HG03066 (cell line): Measurements from ENCODE around the gene SSBP3.
"Not testable (repeated sequence)": the region's sequence is repeated elsewhere in the genome, so short reads cannot be mapped to it uniquely, and the experiment has no call there.

Source experiments
- ATAC-seq: cut with Tn5 transposase; IDR thresholded peaks from one replicate; pipeline ENCODE4 v1.9.1; 2021; ENCODE audit warnings: low read depth; ENCODE audit not compliant: unreplicated experiment

Gene SSBP3

DNA sequence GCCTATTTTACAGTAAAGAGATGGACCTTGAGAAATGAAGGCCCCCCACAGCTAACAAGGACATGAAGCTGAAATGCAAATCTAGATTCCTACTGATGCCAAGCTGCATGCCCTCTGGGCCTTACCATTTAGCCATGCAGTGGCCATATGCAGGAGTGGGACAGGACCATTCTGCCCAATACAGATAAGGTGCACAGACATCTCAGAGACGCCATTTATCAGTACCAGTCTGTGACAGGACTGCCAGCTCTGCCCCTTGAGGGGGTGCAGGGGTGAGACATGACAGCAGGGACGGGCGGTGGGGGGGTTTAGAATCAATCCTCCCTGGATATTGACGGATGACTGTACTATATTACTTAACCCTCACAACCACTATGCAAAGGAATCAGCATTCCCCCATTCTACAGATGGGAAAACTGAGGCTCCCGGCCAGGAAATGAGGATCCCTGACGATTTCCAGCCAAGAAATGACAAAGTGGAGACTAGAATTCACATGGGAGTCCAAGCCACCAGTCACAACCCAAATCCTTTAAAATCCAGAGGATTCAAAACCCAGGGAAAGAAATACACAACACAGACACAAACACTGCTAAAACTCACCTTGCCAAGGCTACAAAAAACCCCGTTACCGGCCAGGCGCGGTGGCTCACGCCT is 10.8 kb downstream of the SSBP3 start:
- ATAC-seq = no peak

DNA sequence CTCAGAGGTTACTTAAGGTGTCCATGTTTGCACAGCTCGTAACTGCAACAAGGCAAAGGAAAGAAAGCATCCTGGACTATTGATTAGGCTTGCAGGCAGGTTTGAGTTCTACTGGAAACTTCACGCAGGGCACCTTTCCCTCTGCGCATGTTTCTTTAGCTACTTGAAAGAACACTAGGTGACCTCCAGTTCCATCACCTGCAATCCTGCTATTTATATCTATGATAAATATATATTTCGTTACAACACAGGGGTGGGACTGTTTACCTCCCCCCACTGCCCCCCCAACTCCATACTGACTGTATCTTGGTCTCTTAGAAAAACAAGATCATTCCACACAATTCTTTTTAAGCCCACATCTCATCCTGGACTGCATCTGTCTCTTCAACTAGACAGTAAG is 12.1 kb downstream of the SSBP3 start:
- ATAC-seq = no peak

DNA sequence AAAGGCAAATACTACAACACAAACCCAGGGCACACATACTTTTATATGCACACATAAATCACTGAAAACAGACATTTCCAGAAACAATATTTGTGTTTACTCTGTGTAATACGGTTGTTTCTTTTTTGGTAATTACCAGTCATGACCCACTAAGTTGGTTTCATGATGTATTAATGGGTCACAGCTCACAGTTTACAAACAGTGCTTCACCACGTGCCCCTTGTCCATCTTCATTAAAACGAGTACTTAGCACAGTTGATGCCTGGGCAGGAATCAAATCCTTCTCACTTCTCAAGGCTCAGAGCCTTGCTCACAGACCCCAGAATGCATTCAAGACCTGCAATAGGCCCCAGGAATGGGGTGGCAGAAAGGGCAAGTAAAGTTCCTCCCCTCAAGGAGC is 13.8 kb downstream of the SSBP3 start:
- ATAC-seq = no peak

DNA sequence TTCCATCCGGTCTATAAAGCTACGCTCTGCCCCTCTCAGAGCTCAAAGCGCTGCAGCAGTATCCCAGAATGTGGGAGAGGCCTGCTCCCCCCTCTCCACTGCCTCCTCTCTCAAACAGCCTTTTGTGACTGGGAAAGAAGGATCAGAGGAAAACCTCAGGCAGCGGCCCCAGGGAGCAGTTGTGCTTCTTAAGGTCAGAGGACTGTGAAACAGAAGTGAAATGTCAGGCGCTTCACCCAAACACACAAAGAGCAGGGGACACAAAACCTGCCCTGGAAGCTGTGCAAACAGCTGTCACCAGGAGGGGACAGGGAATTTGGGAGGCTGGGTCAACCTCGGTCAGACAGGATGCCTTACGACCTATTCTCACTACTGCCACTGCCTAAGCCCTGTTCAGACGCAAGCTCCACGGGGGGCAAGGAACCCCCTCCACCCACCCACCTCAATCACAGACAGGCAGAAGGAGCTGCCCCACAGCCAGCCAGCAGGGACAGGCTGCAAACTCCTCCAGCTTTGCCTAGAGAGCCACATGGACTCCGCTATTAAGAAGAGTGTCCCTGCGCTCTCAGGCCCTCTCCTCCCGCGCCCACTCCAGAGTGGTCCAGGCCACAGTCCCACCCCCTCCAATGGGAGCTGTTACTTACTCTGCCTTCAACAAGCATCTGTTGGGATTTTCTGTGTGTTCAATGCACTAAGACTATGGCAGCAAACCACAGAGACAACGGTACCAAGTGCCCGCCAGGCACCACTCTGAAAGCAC is 14.6 kb downstream of the SSBP3 start:
- no peak for ATAC-seq

DNA sequence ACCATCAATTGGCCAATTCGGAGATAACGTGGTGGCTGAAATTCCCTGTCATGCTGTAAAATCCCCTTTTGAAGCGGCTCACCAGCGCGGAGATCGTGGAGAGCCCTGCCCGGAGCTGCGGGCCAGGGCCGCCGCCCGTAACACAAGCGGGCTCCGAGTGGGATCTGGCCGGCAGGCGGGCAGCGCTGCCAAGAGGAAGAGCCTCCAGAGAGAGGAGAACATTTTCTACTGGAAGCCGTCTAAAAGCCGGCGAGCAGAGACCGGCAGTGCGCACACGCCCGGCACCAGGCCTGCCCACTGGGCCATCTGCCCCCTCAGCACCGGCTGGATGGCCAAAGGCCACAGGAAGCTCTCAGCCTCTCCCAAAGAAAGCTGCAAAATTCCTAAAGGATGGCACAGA is 15.5 kb downstream of the SSBP3 start:
- ATAC-seq = no peak

DNA sequence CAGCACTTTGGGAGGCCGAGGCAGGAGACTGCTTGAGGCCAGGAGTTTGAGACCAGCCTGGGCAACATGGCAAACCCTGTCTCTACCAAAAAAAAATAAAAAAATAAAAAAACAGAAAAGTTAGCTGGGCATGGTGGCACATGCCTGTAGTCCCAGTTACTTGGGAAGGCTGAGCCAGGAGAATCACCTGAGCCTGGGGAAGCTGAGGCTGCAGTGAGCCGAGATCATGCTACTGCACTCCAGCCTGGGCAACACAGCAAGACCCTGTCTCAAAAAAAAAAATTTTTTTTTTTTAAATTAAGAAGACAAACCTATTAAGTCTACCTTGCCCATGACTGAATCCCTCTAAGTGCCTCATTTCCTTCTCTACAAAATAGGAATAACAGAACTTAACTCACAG is 16.6 kb downstream of the SSBP3 start:
- not testable (repeated sequence) for ATAC-seq

DNA sequence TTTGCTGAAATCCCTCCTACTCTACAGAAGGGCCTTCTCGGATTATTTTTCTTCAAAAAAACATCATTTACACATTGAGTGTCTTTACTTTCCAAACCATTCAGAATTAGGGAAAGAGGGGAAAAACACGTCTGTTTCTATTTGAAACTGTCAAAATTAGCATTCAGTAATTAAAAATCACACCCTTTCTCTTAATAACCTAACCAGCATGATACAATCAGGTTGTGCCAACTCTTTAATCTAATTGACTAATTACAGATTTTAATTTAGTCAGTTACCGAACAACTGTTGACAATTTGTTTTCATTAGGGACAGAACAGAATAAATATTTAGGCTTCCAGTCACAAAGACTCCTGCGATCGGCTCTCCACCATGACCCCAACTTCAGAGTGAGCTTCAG is 18.8 kb downstream of the SSBP3 start:
- no peak for ATAC-seq

DNA sequence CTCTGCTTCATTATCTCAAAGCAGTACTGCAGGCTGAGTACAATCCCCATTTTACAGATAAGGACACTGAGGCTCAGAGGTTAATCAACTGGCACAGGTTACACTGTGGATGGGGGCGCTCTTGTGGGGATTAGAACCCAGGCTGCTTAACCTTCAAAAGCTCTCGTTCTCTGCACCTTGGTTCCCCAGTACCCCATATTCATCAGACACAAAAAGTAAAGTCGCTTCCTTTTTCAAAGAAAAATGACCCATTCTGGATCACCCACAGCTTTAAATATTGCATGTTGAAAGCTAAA is 20.5 kb downstream of the SSBP3 start:
- ATAC-seq = no peak

DNA sequence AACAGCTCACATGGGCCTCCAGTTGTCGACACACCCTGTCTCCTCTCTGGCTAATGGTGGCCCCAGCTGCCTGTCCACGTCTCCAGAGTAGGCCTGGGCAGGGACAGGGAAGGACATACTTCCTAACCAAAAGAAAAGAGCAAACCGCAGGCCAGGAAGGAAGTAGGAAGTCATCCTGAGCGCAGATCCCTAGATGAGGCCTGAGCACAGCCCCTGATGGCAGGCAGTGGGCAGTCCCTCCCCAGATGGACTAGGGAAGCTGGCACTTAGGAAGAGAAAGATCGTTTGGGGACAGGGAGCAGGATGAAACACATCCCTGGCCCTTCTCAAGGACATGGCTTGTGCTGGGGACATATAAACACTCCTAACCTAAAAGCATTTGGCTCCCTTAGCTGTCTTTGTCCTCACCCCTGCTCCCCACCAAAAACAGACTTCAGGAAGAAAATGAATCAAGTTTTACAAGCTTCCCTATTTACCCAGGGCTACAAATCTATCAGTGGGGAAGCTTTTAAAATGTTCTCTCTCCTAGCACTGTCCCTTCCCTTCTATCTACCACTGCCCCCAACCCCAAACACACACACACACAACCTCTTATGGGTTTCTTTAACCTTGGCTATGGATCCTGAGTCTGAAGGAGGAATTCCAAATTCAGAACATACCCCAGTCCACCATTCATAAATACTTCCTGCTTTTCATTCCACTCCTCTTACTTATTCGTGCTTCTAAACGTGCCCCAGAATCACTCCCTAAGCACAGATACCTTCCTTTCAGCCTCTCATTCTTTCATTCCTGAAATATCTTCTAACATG is 21.1 kb downstream of the SSBP3 start:
- ATAC-seq = no peak

DNA sequence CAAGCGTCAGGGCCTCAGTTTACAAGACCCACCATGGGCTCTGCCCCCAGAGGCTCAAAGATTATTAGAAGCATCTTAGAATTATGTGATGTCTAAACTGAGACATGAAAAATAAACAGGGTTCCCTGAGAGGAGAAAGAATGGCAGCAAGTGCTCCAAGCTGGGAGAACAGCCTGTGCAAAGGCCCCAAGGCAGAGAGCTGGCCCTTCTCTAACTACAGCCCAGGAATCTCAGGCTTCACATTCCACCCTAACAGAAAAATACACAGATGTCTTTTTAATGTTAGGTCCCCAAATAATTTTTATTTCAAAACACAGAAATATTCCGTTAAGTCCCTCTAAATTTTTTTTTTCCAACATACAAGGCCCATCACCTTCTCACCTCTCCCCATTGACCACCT is 21.7 kb downstream of the SSBP3 start:
- no peak for ATAC-seq

DNA sequence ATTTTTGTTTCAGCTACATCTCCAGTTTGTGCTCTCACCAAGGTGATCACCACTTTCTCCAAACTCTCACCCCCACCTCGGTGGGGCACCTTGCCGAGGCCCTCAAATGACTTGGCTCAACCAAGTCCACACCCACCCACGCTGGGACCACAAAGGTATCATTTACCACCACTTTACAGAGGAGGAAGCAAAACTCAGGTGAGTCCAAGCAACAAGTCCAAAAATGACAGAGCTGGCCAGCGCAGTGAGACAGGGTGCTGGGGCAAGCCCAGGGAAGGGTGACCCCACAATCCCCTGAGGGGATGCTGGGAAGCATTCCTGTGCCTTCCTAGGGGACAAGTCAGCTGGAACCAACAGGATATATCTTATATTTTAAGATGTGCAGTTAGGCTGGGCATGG is 24.7 kb downstream of the SSBP3 start:
- no peak for ATAC-seq

DNA sequence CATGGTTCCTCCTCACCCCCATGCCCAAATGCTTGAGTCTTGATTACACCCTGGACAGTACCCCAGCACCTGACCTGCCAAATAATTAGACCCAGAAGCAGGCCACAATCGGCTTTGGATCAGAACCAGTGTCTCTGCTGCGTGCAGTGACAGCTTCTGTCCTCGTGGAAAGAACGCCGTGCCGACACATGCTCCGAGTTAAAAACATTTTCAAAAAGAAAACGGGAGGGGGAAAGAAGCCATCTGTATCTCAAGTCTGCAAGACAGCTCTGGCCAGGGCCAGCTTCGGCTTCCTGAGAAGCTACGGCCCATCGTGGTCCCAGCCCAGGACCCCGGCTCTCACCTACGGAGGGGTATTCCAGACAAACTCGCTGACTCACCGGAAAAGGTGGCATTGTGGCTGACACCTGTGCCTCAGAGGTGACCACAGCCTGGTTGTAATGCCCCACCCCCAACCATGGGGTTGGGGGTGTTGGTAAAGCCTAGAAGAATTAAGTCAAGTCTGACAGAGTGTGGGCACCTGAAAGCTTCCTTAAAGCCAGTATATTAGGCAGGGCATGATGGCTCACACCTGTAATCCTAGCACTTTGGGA is 25.8 kb downstream of the SSBP3 start:
- ATAC-seq = no peak

DNA sequence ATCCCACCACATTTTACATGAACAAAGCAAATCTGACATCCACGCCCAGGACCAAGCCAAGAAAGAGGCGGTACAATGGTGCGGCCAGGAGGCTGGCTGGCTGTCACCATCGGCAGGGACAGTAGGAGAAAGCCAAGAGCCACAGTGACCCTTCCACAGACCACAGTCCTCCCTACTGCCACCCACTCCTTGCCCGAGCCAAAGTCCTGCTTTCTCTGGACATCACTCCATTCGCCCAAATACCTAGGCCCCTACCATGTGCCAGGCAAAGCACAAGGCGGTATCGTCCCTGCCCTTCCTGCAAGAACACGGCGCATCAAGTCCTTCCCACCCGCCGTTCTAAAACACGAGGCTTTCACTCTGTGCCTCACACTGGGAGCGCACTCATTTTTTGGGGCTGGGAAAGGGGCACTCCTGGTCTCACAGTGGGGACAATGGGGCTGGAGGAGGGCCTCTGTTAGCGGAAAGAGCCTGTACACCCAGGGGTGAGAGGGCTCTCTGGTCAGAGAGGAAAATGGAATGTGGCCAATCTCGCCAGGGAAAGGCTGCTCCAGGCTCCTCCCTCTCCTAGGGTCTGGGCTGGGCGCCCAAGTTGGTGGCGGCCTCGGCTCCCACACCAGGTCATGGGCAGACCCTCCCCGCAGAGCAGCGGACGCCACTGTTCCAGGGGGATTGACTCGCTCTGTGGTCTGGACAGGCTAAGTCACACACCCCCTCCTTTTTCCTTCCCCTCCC is 26.5 kb downstream of the SSBP3 start:
- no peak for ATAC-seq

DNA sequence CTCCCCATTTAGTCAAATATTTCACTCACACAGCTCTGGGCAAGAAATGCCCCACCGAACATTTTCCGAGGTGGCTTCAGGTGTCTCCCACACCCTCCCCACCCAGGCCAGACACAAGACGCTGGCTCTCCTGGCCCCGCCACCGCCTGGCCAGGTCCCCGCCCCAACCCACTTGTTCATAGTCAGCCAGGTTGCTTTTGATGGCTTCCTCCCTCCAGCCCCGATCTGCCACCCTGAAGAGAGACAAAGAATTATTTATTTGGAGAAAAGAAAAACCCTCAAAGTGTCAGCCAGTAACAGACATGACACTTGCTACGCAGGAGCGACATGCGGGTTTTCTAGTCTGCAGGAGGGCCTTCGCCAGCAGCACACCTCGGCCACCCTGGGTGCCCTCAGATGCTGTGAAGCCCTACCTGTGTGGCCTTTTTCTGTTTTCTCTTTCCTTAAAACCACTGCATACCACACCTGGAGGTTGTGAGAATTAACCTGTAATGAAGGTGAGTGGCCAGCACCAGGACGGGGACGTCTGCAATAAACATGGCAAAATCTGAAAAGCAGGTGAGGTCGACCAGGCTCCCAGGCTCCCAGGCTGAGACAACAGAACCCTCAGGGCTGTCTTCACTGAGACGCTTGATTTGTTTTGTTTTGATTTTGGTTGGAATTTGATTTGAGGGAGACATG is 27.2 kb downstream of the SSBP3 start:
- no peak for ATAC-seq

DNA sequence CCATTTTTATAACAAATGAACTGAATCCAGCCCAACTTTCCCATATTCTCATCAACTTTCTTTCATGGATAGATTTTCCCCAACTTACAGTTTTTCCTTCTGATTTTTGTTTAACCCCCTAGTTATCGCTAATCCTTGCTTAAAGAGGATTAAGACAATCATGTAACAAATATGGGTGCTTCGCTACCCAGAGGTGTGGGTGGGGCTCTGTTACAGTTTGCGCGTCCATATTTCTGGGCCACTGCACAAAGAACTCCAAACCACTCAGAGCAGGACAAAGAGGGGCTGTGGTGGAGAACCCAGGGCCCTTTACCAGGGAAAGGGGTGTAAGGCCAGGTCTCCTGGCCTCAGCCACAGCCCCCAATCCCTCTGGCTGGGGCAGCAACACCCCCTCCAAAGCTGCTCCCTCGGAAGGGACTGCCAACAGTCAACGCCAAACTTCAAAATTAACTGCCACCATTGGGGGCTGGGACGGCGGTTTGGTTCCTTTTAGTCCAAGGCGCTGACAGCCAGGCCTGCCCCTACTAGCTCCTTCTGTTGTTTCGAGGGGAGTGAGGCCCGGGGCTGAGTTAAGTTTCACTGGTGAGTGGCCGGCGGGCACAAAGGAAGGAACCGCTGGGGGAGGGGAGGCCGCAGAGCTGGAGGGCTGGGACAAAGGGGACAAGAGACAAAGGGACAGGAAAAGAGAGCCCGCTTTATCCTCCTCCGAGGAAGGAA is 27.9 kb downstream of the SSBP3 start:
- ATAC-seq = no peak

DNA sequence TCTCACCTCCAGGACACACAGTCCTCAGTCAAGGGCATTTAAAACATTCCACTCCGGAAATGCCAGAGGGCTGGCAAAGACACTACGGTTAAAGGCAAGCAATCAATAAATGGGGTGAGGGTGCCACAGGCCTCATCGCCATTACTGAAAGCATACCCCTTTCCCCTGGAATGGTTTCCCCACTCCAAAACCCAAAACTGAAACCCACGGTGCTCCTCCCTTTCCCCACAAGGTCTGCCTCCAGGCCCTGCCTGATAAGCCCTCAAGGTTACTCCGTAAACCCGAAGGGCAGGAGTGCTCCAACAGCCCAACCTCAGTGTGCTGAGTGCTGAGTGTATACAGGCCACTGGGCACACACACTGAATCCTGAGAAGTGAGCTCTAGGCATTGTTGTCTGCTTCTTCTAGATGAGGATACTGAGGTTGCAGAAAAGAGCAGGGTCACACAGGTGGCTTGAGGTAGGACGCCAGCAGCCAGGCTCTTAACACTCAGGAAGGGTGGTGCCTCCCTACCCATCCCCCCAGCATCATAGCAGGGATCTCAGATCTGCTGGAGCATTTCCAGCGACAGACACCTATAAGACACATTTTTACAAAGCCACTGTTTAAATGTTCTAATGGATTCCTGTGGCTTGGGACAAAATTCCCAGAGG is 29.0 kb downstream of the SSBP3 start:
- ATAC-seq = no peak

DNA sequence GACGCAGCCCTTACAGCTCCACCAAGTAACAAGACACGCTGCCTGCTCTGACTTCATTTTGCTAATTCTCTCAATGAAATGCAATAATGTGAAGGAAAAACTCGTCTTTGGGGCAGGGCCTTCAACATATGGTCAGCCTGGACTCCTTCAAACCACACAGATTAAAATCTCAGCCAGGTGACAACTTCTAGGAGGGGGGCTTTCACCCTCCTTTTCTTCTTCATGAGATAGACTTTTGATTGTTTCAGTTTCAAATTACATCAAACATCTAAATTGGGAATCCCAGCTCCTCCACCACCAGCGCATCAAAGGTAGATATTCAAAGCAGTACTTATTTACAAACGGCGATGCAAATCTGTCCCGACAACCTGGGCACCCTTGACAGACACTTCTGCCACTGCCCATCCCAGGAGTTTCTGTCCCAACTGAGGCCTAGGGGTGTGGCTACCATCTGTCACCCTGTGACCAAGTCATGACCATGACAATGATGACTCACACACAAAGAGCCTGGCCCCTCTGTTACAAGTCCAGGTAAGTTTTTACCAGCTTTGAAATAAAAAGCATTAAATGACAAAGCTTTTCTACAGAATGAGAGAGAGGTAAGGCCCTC is 29.7 kb downstream of the SSBP3 start:
- peak; percentile 51 for ATAC-seq

DNA sequence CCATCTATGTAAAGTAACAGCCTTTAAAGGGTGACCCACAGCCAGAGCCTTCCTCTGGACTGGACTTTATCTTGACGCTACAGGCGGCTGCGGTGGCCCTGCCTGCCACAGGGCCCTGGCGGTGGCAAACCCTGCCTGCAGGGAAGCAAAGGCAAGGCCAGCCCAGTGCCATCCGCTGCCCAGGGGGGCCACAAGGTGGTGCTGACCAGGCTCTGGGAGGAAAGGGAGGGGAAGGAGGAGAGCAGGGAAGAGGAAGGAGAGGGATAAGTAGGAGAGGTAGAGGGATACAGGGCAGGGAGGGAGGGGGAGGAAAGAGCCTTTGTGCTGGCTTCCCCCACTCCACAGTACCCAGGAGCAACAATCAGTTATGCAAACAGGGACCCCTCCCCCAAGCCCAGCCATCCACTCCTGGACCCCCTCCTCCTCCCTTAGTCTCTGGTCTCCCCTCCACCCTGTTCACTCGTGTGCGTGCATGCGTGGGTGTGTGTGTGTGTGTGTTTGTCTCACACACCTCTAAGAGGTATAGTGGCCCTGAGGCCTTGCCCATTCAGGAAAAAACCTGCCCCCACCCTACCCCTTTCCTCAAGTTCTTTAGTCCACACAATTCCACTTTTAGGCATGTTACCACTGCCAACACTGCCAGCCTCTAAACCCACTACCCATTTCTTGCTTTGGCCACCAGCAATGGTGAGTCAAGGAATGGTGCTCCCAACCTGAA is 30.3 kb downstream of the SSBP3 start:
- no peak for ATAC-seq
